MM.1S (cell line): Measurements from ENCODE around the gene EPYC.

ENCODE experiments used
- DNase-seq: peaks from one replicate; pipeline ENCODE4 v3.0.0-alpha.2; 2015
- H2AFZ ChIP-seq: fragments of 300-600 bp; sonication (generic); 2 replicates; pipeline ENCODE4 v1.6.0; 2016; ENCODE audit warnings: antibody characterized with exemption, low read length
- H3F3A ChIP-seq: fragments of 300-600 bp; sonication (generic); 2 replicates; pipeline ENCODE4 v1.6.1; 2016; ENCODE audit warnings: mild to moderate bottlenecking, antibody characterized with exemption, low read length, moderate library complexity, mixed read lengths; ENCODE audit not compliant: insufficient read depth
- H3K27ac ChIP-seq: fragments of 300-600 bp; sonication (generic); 2 replicates; pipeline ENCODE4 v1.5.1; 2016; ENCODE audit warnings: mild to moderate bottlenecking, low read length
- H3K27me3 ChIP-seq: fragments of 300-600 bp; sonication (generic); replicated peaks from 2 replicates; pipeline ENCODE4 v1.6.0; 2016; ENCODE audit warnings: low read length; ENCODE audit not compliant: insufficient read depth
- H3K36me3 ChIP-seq: fragments of 300-600 bp; sonication (generic); replicated peaks from 2 replicates; pipeline ENCODE4 v1.6.1; 2016; ENCODE audit warnings: mild to moderate bottlenecking, low read length, mixed read lengths; ENCODE audit not compliant: insufficient read depth
- H3K4me1 ChIP-seq: fragments of 300-600 bp; sonication (generic); 2 replicates; pipeline ENCODE4 v1.6.1; 2016; ENCODE audit warnings: low read length, mixed read lengths
- H3K4me2 ChIP-seq: fragments of 300-600 bp; sonication (generic); 2 replicates; pipeline ENCODE4 v1.6.0; 2016; ENCODE audit warnings: low read depth, low read length
- H3K4me3 ChIP-seq: fragments of 300-600 bp; sonication (generic); 2 replicates; pipeline ENCODE4 v1.5.1; 2016; ENCODE audit warnings: low read length, mixed read lengths
- H3K79me2 ChIP-seq: fragments of 300-600 bp; sonication (generic); 2 replicates; pipeline ENCODE4 v1.6.1; 2016; ENCODE audit warnings: mixed run types, low read length, mixed read lengths
- H3K9ac ChIP-seq: fragments of 300-600 bp; sonication (generic); 2 replicates; pipeline ENCODE4 v1.6.1; 2016; ENCODE audit warnings: low read length, mixed read lengths
- H3K9me2 ChIP-seq: fragments of 300-600 bp; sonication (generic); replicated peaks from 2 replicates; pipeline ENCODE4 v1.6.1; 2016; ENCODE audit warnings: mild to moderate bottlenecking, low read length, mixed read lengths; ENCODE audit not compliant: insufficient read depth
- H3K9me3 ChIP-seq: fragments of 300-600 bp; sonication (generic); replicated peaks from 2 replicates; pipeline ENCODE4 v1.6.1; 2016; ENCODE audit warnings: mild to moderate bottlenecking, low read length, mixed read lengths; ENCODE audit not compliant: insufficient read depth
- H4K20me1 ChIP-seq: fragments of 300-600 bp; sonication (generic); 2 replicates; pipeline ENCODE4 v1.6.1; 2016; ENCODE audit warnings: mild to moderate bottlenecking, low read length, moderate library complexity, mixed read lengths; ENCODE audit not compliant: insufficient read depth
- EZH2 ChIP-seq: fragments of 300-600 bp; sonication (generic); optimal IDR thresholded peaks from 2 replicates; pipeline ENCODE3; 2017; ENCODE audit warnings: low read depth, mild to moderate bottlenecking, antibody characterized with exemption, low read length, mixed read lengths
- EZH2phosphoT487 ChIP-seq: fragments of 300-600 bp; sonication (generic); IDR thresholded peaks from 2 replicates; pipeline ENCODE4 v1.6.1; 2018; ENCODE audit warnings: antibody characterized with exemption, low read length
- TF ChIP-seq, protein P1 (sequence below): fragments of 300-600 bp; sonication (generic); IDR thresholded peaks from 2 replicates; pipeline ENCODE4 v1.5.1; 2016; ENCODE audit warnings: antibody characterized with exemption, low read length, mixed read lengths

Gene EPYC

DNA sequence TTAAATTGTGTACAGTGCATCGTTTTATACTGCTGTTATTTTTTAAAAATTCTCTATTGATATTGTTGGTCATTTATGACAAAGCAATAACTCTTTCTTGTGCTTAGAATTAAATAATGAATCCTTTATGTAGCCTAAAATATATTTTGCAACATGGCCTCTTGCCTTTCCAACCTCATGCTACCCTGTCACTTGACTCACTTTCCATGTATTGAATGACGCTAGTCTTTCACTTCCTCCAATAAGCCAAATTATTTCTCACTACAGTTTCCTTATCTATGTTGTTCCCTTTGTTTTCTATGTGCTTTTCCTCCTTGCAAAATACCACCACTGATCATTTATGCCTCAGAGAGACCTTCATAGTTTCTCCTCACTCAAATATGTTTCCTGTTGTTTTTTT lies 16.3 kb upstream of the EPYC start:
- no peak overlapping the region for H2AFZ ChIP-seq
- H3K27ac ChIP-seq: no peak overlapping the region
- no peak overlapping the region for H3K4me3 ChIP-seq
- H4K20me1 ChIP-seq: no peaks in the 10 kb centered on the region
- no peaks in the 10 kb centered on the region for H3K9me3 ChIP-seq
- H3K4me1 ChIP-seq: peaks cover 11% of the 10 kb centered on the region
- no peaks in the 10 kb centered on the region for H3K9me2 ChIP-seq
- H3K27me3 ChIP-seq: no peaks in the 10 kb centered on the region; the same call in 1 of the 2 replicates
- TF ChIP-seq EZH2: no peak
- TF ChIP-seq, protein P1, sequence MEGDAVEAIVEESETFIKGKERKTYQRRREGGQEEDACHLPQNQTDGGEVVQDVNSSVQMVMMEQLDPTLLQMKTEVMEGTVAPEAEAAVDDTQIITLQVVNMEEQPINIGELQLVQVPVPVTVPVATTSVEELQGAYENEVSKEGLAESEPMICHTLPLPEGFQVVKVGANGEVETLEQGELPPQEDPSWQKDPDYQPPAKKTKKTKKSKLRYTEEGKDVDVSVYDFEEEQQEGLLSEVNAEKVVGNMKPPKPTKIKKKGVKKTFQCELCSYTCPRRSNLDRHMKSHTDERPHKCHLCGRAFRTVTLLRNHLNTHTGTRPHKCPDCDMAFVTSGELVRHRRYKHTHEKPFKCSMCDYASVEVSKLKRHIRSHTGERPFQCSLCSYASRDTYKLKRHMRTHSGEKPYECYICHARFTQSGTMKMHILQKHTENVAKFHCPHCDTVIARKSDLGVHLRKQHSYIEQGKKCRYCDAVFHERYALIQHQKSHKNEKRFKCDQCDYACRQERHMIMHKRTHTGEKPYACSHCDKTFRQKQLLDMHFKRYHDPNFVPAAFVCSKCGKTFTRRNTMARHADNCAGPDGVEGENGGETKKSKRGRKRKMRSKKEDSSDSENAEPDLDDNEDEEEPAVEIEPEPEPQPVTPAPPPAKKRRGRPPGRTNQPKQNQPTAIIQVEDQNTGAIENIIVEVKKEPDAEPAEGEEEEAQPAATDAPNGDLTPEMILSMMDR: no peak
- no peak for TF ChIP-seq EZH2phosphoT487
- H3K36me3 ChIP-seq: no peaks in the 10 kb centered on the region
- no peak for DNase-seq
- H3K79me2 ChIP-seq: no peaks in the 10 kb centered on the region
- H3F3A ChIP-seq: no peaks in the 10 kb centered on the region
- H3K4me2 ChIP-seq: no peak overlapping the region
- H3K9ac ChIP-seq: no peak overlapping the region

DNA sequence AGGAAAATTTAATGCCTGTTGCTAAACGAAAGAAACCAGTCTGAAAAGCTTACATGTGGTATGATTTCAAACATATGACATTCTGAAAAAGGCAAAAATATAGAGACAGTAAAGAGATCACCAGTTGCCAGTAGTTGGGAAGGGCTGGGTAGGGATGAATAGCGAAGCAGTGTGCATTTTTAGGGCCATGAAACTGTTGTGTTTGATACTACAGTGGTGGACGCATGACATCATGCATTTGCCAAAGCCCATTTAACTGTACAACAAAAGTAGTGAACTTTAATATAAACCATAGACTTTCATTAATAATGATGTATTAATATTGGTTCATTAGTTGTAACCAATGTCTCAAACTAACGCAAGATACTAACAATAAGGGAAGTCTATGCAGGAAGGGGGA lies 14.7 kb upstream of the EPYC start:
- Histone ChIP-seq H3K9me3 (no peaks in the 10 kb centered on the region), H3K27me3 (peaks cover 12% of the 10 kb centered on the region; the same call in 1 of the 2 replicates), H3K79me2 (no peaks in the 10 kb centered on the region), H3K9me2 (no peaks in the 10 kb centered on the region), H3K4me3 (no peak overlapping the region), H3K36me3 (no peaks in the 10 kb centered on the region), H4K20me1 (no peaks in the 10 kb centered on the region), H3K9ac (no peak overlapping the region), H3K4me1 (peaks cover 11% of the 10 kb centered on the region), H3F3A (no peaks in the 10 kb centered on the region), H3K27ac (no peak overlapping the region), H3K4me2 (no peak overlapping the region), H2AFZ (no peak overlapping the region)
- TF ChIP-seq EZH2 (no peak), EZH2phosphoT487 (no peak)
- TF ChIP-seq, protein P1: no peak
- no peak for DNase-seq

DNA sequence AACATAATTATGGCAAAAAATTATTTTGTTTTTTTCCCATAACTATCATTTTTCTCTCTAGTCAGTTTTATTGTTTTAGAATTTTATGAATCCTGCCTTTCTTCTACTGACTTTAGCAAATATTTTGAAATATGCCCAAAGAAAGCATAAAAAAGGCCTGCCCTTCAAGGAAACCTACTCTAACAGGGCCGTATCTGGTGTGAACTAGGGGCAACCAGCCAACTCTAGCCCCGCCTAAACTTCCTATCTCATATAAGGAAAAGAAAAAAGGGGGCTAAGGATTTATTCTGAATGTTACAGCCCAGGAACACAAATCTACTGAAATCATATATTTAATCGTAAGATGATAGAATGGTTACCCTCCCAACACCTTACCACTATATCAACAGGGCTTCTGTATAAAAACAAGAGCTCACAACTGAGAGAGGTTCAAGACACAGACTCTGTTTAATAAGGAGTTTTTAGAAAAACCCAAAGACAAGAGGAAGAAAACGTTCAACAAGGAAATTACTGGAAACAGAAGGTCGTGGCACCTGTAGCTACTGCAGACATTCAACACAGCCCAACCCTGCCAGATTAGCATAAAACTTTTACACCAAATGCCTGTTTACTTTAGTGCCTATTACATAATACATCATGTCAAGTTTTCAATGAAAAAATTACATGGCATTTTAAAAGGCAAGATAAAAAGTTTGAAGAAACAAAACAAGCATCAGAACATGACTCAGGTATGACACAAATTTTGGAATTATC lies 12.9 kb upstream of the EPYC start:
- DNase-seq: no peak
- Histone ChIP-seq H3K4me1 (no peaks in the 10 kb centered on the region), H3K27me3 (peaks cover 28% of the 10 kb centered on the region), H3K4me2 (no peak overlapping the region), H3K36me3 (no peaks in the 10 kb centered on the region), H3K9me2 (no peaks in the 10 kb centered on the region), H3F3A (no peaks in the 10 kb centered on the region), H3K79me2 (no peaks in the 10 kb centered on the region), H4K20me1 (no peaks in the 10 kb centered on the region), H3K27ac (no peak overlapping the region), H3K9ac (no peak overlapping the region), H3K4me3 (no peak overlapping the region), H2AFZ (no peak overlapping the region), H3K9me3 (no peaks in the 10 kb centered on the region)
- TF ChIP-seq, protein P1: no peak
- TF ChIP-seq EZH2phosphoT487: no peak
- no peak for TF ChIP-seq EZH2
